GM21825 (cell line): ENCODE results near the gene SUMO2.
"Not testable (repeated sequence)": the region's sequence is repeated elsewhere in the genome, so short reads cannot be mapped to it uniquely, and the experiment has no call there.

ENCODE experiments used
- ATAC-seq: cut with Tn5 transposase; IDR thresholded peaks from one replicate; pipeline ENCODE4 v1.9.1; 2021; ENCODE audit warnings: mild to moderate bottlenecking, moderate library complexity; ENCODE audit not compliant: unreplicated experiment

Gene SUMO2

GRCh38 chr17:75182319-75182568 lies 515 bp downstream of the SUMO2 start:
- ATAC-seq = no peak

- ATAC-seq = peak; percentile 19
Observed at GRCh38 chr17:75181608-75182318, 996 bp downstream of the SUMO2 start.

- no peak for ATAC-seq
Observed at GRCh38 chr17:75181110-75181509, 1.6 kb downstream of the SUMO2 start.

- no peak for ATAC-seq
Observed at GRCh38 chr17:75178453-75178852, 4.3 kb downstream of the SUMO2 start.

GRCh38 chr17:75176625-75177024 lies 6.1 kb downstream of the SUMO2 start:
- no peak for ATAC-seq

GRCh38 chr17:75174996-75175395 lies 7.8 kb downstream of the SUMO2 start:
- ATAC-seq = no peak

- no peak for ATAC-seq
Observed at GRCh38 chr17:75173526-75173925, 9.2 kb downstream of the SUMO2 start.

GRCh38 chr17:75168998-75169397 lies 13.8 kb downstream of the SUMO2 start:
- ATAC-seq = no peak

- not testable (repeated sequence) for ATAC-seq
Observed at GRCh38 chr17:75164606-75165005, 18.2 kb downstream of the SUMO2 start.

- no peak for ATAC-seq
Observed at GRCh38 chr17:75163074-75163473, 19.7 kb downstream of the SUMO2 start.

- no peak for ATAC-seq
Observed at GRCh38 chr17:75160211-75160610, 22.5 kb downstream of the SUMO2 start.

GRCh38 chr17:75159196-75160031 lies 23.3 kb downstream of the SUMO2 start:
- ATAC-seq = no peak

- ATAC-seq = not testable (repeated sequence)
Observed at GRCh38 chr17:75158480-75158879, 24.3 kb downstream of the SUMO2 start.

GRCh38 chr17:75155191-75155601 lies 27.6 kb downstream of the SUMO2 start:
- no peak for ATAC-seq

GRCh38 chr17:75154195-75155106 lies 28.3 kb downstream of the SUMO2 start, which contains the start of gene JPT1:
JPT1 (minus strand) TSS chr17:75154512; CDS start chr17:75154397, 115 bp downstream.
- peak; percentile 89 for ATAC-seq

GRCh38 chr17:75153780-75154194 lies 29.0 kb downstream of the SUMO2 start:
- ATAC-seq = no peak

- ATAC-seq = no peak
Observed at GRCh38 chr17:75152922-75153779, 29.6 kb downstream of the SUMO2 start.

GRCh38 chr17:75152523-75152921 lies 30.2 kb downstream of the SUMO2 start:
- no peak for ATAC-seq

GRCh38 chr17:75151930-75152329 lies 30.8 kb downstream of the SUMO2 start:
- no peak for ATAC-seq

GRCh38 chr17:75147878-75148546 lies 34.7 kb downstream of the SUMO2 start:
- ATAC-seq = no peak
